SK-N-SH (cell line): ENCODE data around the gene GALM. TPM values are rescaled to one million over a fixed set of nuclear protein-coding genes. Genes with fewer than 3 reads are reported as not detected.

Experiments
- CTCF ChIA-PET: fragments of 300-600, 350-600 bp; formaldehyde crosslinking; extraction: SDS; loops from one replicate; lab custom pipeline; 2021; lab: Yijun Ruan, JAX
- POLR2A ChIA-PET: fragments of 350-600 bp; sonication (Branson Sonifier 250); formaldehyde crosslinking; extraction: SDS; loops from one replicate; lab custom pipeline; 2020; ENCODE audit warnings: antibody characterized with exemption, inconsistent platforms; lab: Yijun Ruan, JAX
- DNase-seq: peaks from one replicate; pipeline ENCODE4 v3.0.0; 2012
- H2AFZ ChIP-seq: fragments of 200-600 bp; sonication (generic); 2 replicates; pipeline ENCODE4 v1.8.1; 2016; ENCODE audit warnings: antibody characterized with exemption, mild to moderate bottlenecking, low read depth
- H3F3A ChIP-seq: fragments of 200-600 bp; sonication (generic); replicated peaks from 2 replicates; pipeline ENCODE3; 2016; ENCODE audit warnings: antibody characterized with exemption, mild to moderate bottlenecking; ENCODE audit not compliant: insufficient read depth
- H3K27ac ChIP-seq, 2 experiments: fragments of 200-500 bp in 1 of 2; fragments of 200-600 bp in 1 of 2; sonication (Bioruptor generic) in 1 of 2; sonication (generic), shearing (Covaris generic) in 1 of 2; 2 replicates each; pipeline versions ENCODE4 v1.5.1 to v1.6.1; 2014 to 2016; ENCODE audit warnings: low read depth in 2 of 2, inconsistent platforms in 1 of 2, low read length in 1 of 2, mild to moderate bottlenecking in 1 of 2, mixed read lengths in 1 of 2
- H3K27me3 ChIP-seq: fragments of 200-600 bp; sonication (generic), shearing (Covaris generic); 2 replicates; pipeline ENCODE4 v1.6.1; 2016; ENCODE audit warnings: mixed run types; ENCODE audit not compliant: insufficient read depth
- H3K36me3 ChIP-seq, 2 experiments: fragments of 200-500 bp in 1 of 2; fragments of 200-600 bp in 1 of 2; sonication (Bioruptor generic) in 1 of 2; sonication (generic) in 1 of 2; replicated peaks in 1 of 2; 2 replicates each; pipeline versions ENCODE3 to v1.5.1; 2014 to 2016; ENCODE audit warnings: low read length in 1 of 2, mild to moderate bottlenecking in 1 of 2; ENCODE audit not compliant: insufficient read depth in 2 of 2, control insufficient read depth in 1 of 2
- H3K4me1 ChIP-seq, 2 experiments: fragments of 200-500 bp in 1 of 2; fragments of 200-600 bp in 1 of 2; sonication (Bioruptor generic) in 1 of 2; sonication (generic), shearing (Covaris generic) in 1 of 2; 2 replicates each; pipeline versions ENCODE4 v1.5.1 to v1.6.1; 2014 to 2016; ENCODE audit warnings: low read depth in 1 of 2, low read length in 1 of 2, mixed run types in 1 of 2; ENCODE audit not compliant: insufficient read depth in 2 of 2, control insufficient read depth in 1 of 2
- H3K4me2 ChIP-seq: fragments of 200-600 bp; sonication (generic), shearing (Covaris generic); 2 replicates; pipeline ENCODE4 v1.6.1; 2017; ENCODE audit warnings: mixed run types
- H3K4me3 ChIP-seq, 2 experiments: fragments of 200-500 bp in 1 of 2; fragments of 200-600 bp in 1 of 2; sonication (Bioruptor generic) in 1 of 2; sonication (generic), shearing (Covaris generic) in 1 of 2; 2 replicates each; pipeline versions ENCODE4 v1.5.1 to v1.8.1; 2014 to 2016; ENCODE audit warnings: low read depth in 2 of 2, inconsistent platforms in 1 of 2, low read length in 1 of 2, mild to moderate bottlenecking in 1 of 2, mixed read lengths in 1 of 2, moderate library complexity in 1 of 2
- H3K79me2 ChIP-seq: fragments of 200-600 bp; sonication (generic); 2 replicates; pipeline ENCODE4 v1.8.1; 2017; ENCODE audit warnings: mild to moderate bottlenecking; ENCODE audit not compliant: insufficient read depth
- H3K9ac ChIP-seq: fragments of 200-600 bp; sonication (generic); 2 replicates; pipeline ENCODE4 v1.6.1; 2017; ENCODE audit warnings: mixed run types
- H3K9me2 ChIP-seq: fragments of 200-600 bp; sonication (generic); 2 replicates; pipeline ENCODE4 v1.6.1; 2017; ENCODE audit warnings: mixed run types
- H3K9me3 ChIP-seq: fragments of 200-600 bp; sonication (generic); 2 replicates; pipeline ENCODE4 v1.6.1; 2017; ENCODE audit warnings: mixed run types, mild to moderate bottlenecking, moderate library complexity
- H4K20me1 ChIP-seq: fragments of 200-600 bp; sonication (generic); 2 replicates; pipeline ENCODE4 v1.6.1; 2017; ENCODE audit warnings: mild to moderate bottlenecking, mixed run types; ENCODE audit not compliant: insufficient read depth
- CHD2 ChIP-seq: fragments of 150-350 bp; IDR thresholded peaks from 2 replicates; pipeline ENCODE4 v1.6.1; 2018; ENCODE audit warnings: low read length; ENCODE audit not compliant: partially characterized antibody
- CTCF ChIP-seq: fragments of 200-600 bp; sonication (generic); IDR thresholded peaks from 2 replicates; pipeline ENCODE4 v1.6.1; 2017; ENCODE audit warnings: antibody characterized with exemption, mild to moderate bottlenecking, moderate library complexity
- EP300 ChIP-seq, 2 experiments: IDR thresholded peaks; 2 replicates each; pipeline versions ENCODE4 v1.4.0 to v1.6.1; 2012; ENCODE audit warnings: borderline replicate concordance in 1 of 2, low read depth in 1 of 2, low read length in 1 of 2
- EZH2phosphoT487 ChIP-seq: fragments of 200-600 bp; sonication (generic); IDR thresholded peaks from 2 replicates; pipeline ENCODE4 v1.6.1; 2017; ENCODE audit warnings: low read depth, mixed run types, mild to moderate bottlenecking, antibody characterized with exemption, moderate library complexity, borderline replicate concordance
- FOSL2 ChIP-seq: IDR thresholded peaks from 2 replicates; pipeline ENCODE4 v1.4.0; 2012; ENCODE audit warnings: low read depth, mild to moderate bottlenecking, moderate library complexity, borderline replicate concordance
- FOXM1 ChIP-seq: IDR thresholded peaks from 2 replicates; pipeline ENCODE4 v1.4.0; 2012; ENCODE audit warnings: low read depth, mild to moderate bottlenecking
- GABPA ChIP-seq: IDR thresholded peaks from 2 replicates; pipeline ENCODE4 v1.4.0; 2012; ENCODE audit warnings: low read depth, mild to moderate bottlenecking
- GATA2 ChIP-seq: sonication (generic); formaldehyde crosslinking; IDR thresholded peaks from 2 replicates; pipeline ENCODE4 v1.5.0; 2020; ENCODE audit warnings: mild to moderate bottlenecking, missing genetic modification reagents
- JUND ChIP-seq: IDR thresholded peaks from 2 replicates; pipeline ENCODE4 v1.4.0; 2012
- MAX ChIP-seq: IDR thresholded peaks from 2 replicates; pipeline ENCODE4 v1.4.0; 2012; ENCODE audit warnings: low read depth
- MXI1 ChIP-seq: IDR thresholded peaks from 2 replicates; pipeline ENCODE4 v1.6.1; 2012; ENCODE audit warnings: mild to moderate bottlenecking, low read depth, low read length, improper control_type of control experiment
- NFIC ChIP-seq: IDR thresholded peaks from 2 replicates; pipeline ENCODE4 v1.4.0; 2012; ENCODE audit warnings: borderline replicate concordance
- NRF1 ChIP-seq: IDR thresholded peaks from 2 replicates; pipeline ENCODE4 v1.6.1; 2012; ENCODE audit warnings: low read depth, mild to moderate bottlenecking, low read length
- PBX3 ChIP-seq: IDR thresholded peaks from 2 replicates; pipeline ENCODE4; 2012
- RAD21 ChIP-seq: IDR thresholded peaks from 2 replicates; pipeline ENCODE4 v1.6.1; 2012; ENCODE audit warnings: mild to moderate bottlenecking, low read length
- RCOR1 ChIP-seq: fragments of 150-350 bp; IDR thresholded peaks from 2 replicates; pipeline ENCODE4 v1.6.1; 2017; ENCODE audit warnings: antibody characterized with exemption, low read length
- RFX5 ChIP-seq: IDR thresholded peaks from 2 replicates; pipeline ENCODE4 v1.6.1; 2012; ENCODE audit warnings: mild to moderate bottlenecking, improper control_type of control experiment, low read length
- RXRA ChIP-seq: IDR thresholded peaks from 2 replicates; pipeline ENCODE4 v1.4.0; 2012; ENCODE audit warnings: low read depth, mild to moderate bottlenecking, borderline replicate concordance
- TAF1 ChIP-seq: IDR thresholded peaks from 2 replicates; pipeline ENCODE4 v1.6.1; 2012; ENCODE audit warnings: low read depth, mild to moderate bottlenecking, low read length, moderate library complexity, borderline replicate concordance
- TCF12 ChIP-seq: IDR thresholded peaks from 2 replicates; pipeline ENCODE4 v1.4.0; 2012
- TEAD4 ChIP-seq: IDR thresholded peaks from 2 replicates; pipeline ENCODE4 v1.4.0; 2012; ENCODE audit warnings: mild to moderate bottlenecking, borderline replicate concordance; ENCODE audit not compliant: insufficient read depth
- YY1 ChIP-seq: IDR thresholded peaks from 2 replicates; pipeline ENCODE4 v1.4.0; 2012; ENCODE audit warnings: low read depth, mild to moderate bottlenecking
- WGBS: methylation state at CpG from one replicate; pipeline ENCODE4 v1.1.6; 2017; ENCODE audit warnings: low lambda C conversion rate; 5-methylcytosine and 5-hydroxymethylcytosine counted together
- polyA plus RNA-seq, 3 experiments: library from polyadenylated mRNA; depleted of rRNA; stranded (reverse); fragments of >200 nt; gene quantifications; 2 replicates each; pipeline ENCODE4 v1.2.3, GENCODE V29; 2012
- TF ChIP-seq, protein P1 (sequence below): fragments of 150-350 bp; IDR thresholded peaks from 2 replicates; pipeline ENCODE4 v1.6.1; 2016; ENCODE audit warnings: mild to moderate bottlenecking, low read depth, low read length
- TF ChIP-seq, protein P2 (sequence below): IDR thresholded peaks from 2 replicates; pipeline ENCODE4 v1.4.0; 2012; ENCODE audit warnings: low read depth, borderline replicate concordance

GALM gene
- polyA plus RNA-seq, 1 of the 3 experiments (the other 2 are of a cell fraction): 17.9 TPM

GRCh38 chr2:38633895-38634294 is 32.0 kb upstream of the GALM start:
- no peaks in the 10 kb centered on the region for H3K9me2 ChIP-seq
- H3K27ac ChIP-seq: no peak overlapping the region
- TF ChIP-seq TAF1 (no peak), CHD2 (no peak), TEAD4 (no peak), MAX (no peak), GABPA (no peak), NRF1 (no peak), EZH2phosphoT487 (no peak), RXRA (no peak), RFX5 (no peak), JUND (no peak), CTCF (no peak), GATA2 (CRISPR knock-in tag) (no peak), NFIC (no peak), FOXM1 (no peak)
- TF ChIP-seq, protein P1, sequence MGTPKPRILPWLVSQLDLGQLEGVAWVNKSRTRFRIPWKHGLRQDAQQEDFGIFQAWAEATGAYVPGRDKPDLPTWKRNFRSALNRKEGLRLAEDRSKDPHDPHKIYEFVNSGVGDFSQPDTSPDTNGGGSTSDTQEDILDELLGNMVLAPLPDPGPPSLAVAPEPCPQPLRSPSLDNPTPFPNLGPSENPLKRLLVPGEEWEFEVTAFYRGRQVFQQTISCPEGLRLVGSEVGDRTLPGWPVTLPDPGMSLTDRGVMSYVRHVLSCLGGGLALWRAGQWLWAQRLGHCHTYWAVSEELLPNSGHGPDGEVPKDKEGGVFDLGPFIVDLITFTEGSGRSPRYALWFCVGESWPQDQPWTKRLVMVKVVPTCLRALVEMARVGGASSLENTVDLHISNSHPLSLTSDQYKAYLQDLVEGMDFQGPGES: no peak
- TF ChIP-seq, all 33 proteins: peak for 0
- Histone ChIP-seq H3K79me2 (no peaks in the 10 kb centered on the region), H2AFZ (no peak overlapping the region), H3K4me3 (no peak overlapping the region), H3K9ac (no peak overlapping the region), H3K9me3 (no peaks in the 10 kb centered on the region), H3K27me3 (no peaks in the 10 kb centered on the region), H3K4me2 (no peak overlapping the region), H3F3A (peaks cover 10% of the 10 kb centered on the region), H4K20me1 (no peaks in the 10 kb centered on the region), H3K36me3 (no peaks in the 10 kb centered on the region), H3K4me1 (peaks cover 0 to 10% of the 10 kb centered on the region in 2 experiments; a peak in 2 of 4 replicates)
- no peak for DNase-seq
- ChIA-PET POLR2A (no interaction called here), CTCF (interaction anchor here (1.0 to 1.5 kb wide), 3 partner anchors 30 to 97 kb away, joined by 3 to 5 read pairs (median 3); no protein-coding TSS in a partner anchor)
- 39% methylated on average over 2 of the region's 2 CpGs for WGBS

GRCh38 chr2:38634684-38635083 is 31.2 kb upstream of the GALM start:
- Histone ChIP-seq H3K9me2 (no peaks in the 10 kb centered on the region), H3K27ac (no peak overlapping the region), H3K9ac (no peak overlapping the region), H3F3A (peaks cover 10% of the 10 kb centered on the region), H3K4me3 (no peak overlapping the region), H3K9me3 (no peaks in the 10 kb centered on the region), H3K79me2 (no peaks in the 10 kb centered on the region), H2AFZ (peak overlapping the region; percentile 41; the same call in 1 of the 2 replicates), H3K27me3 (no peaks in the 10 kb centered on the region), H3K4me1 (peaks cover 0 to 10% of the 10 kb centered on the region in 2 experiments; a peak in 2 of 4 replicates), H3K4me2 (no peak overlapping the region), H3K36me3 (no peaks in the 10 kb centered on the region), H4K20me1 (no peaks in the 10 kb centered on the region)
- CTCF ChIA-PET: interaction anchor here (0.7 to 1.5 kb wide), 3 partner anchors 53 to 163 kb away, joined by 3 read pairs; no protein-coding TSS in a partner anchor
- 16% methylated on average over 3 of the region's 3 CpGs for whole genome bisulfite sequencing
- POLR2A ChIA-PET: no interaction called here
- peak; percentile 32 for DNase-seq
- no peak for TF ChIP-seq GABPA
- TF ChIP-seq TCF12: peak; percentile 43
- no peak for TF ChIP-seq RAD21
- no peak for TF ChIP-seq YY1
- no peak for TF ChIP-seq MAX
- peak; percentile 29; the same call in 1 of the 2 replicates for TF ChIP-seq JUND
- TF ChIP-seq EZH2phosphoT487: no peak
- TF ChIP-seq, protein P2, sequence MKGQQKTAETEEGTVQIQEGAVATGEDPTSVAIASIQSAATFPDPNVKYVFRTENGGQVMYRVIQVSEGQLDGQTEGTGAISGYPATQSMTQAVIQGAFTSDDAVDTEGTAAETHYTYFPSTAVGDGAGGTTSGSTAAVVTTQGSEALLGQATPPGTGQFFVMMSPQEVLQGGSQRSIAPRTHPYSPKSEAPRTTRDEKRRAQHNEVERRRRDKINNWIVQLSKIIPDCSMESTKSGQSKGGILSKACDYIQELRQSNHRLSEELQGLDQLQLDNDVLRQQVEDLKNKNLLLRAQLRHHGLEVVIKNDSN: no peak
- no peak for TF ChIP-seq RCOR1
- no peak for TF ChIP-seq FOSL2
- no peak for TF ChIP-seq EP300 (IDR thresholded peaks at IDR 0.05; ENCODE audit: borderline replicate concordance in 1 of 2, low read depth in 1 of 2, low read length in 1 of 2)
- peak; percentile 42; the same call in 1 of the 2 replicates for TF ChIP-seq PBX3
- no peak for TF ChIP-seq MXI1
- TF ChIP-seq RFX5: no peak
- TF ChIP-seq GATA2 (CRISPR knock-in tag): no peak
